Measurements from ENCODE around the gene VAV2.
"Not testable (repeated sequence)": the region's sequence is repeated elsewhere in the genome, so short reads cannot be mapped to it uniquely, and the experiment has no call there.

Gene VAV2

GRCh38 chr9:133996531-133997520 lies 4.7 kb upstream of the VAV2 start:
- DNase-seq (ENCODE audit: low read depth, low spot score) = no peak

GRCh38 chr9:133995012-133995896 lies 3.1 kb upstream of the VAV2 start:
- DNase-seq (ENCODE audit: low read depth, low spot score) = no peak

GRCh38 chr9:133994353-133995011 lies 2.4 kb upstream of the VAV2 start:
- DNase-seq (ENCODE audit: low read depth, low spot score) = peak; percentile 55

- DNase-seq (ENCODE audit: low read depth, low spot score) = no peak
Observed at GRCh38 chr9:133993635-133994253, 1.6 kb upstream of the VAV2 start.

- DNase-seq (ENCODE audit: low read depth, low spot score) = peak; percentile 35
Observed at GRCh38 chr9:133992780-133993634, 883 bp upstream of the VAV2 start.

GRCh38 chr9:133991214-133991921 lies 756 bp downstream of the VAV2 start:
- DNase-seq (ENCODE audit: low read depth, low spot score) = no peak

- DNase-seq (ENCODE audit: low read depth, low spot score) = no peak
Observed at GRCh38 chr9:133990366-133991213, 1.5 kb downstream of the VAV2 start.

- no peak for DNase-seq (ENCODE audit: low read depth, low spot score)
Observed at GRCh38 chr9:133989625-133990365, 2.3 kb downstream of the VAV2 start.

GRCh38 chr9:133988771-133989170 lies 3.4 kb downstream of the VAV2 start:
- DNase-seq (ENCODE audit: low read depth, low spot score) = not testable (repeated sequence)

GRCh38 chr9:133987946-133988665 lies 4.0 kb downstream of the VAV2 start:
- DNase-seq (ENCODE audit: low read depth, low spot score) = no peak

- no peak for DNase-seq (ENCODE audit: low read depth, low spot score)
Observed at GRCh38 chr9:133987446-133987788, 4.7 kb downstream of the VAV2 start.

- no peak for DNase-seq (ENCODE audit: low read depth, low spot score)
Observed at GRCh38 chr9:133986774-133987445, 5.2 kb downstream of the VAV2 start.

- DNase-seq (ENCODE audit: low read depth, low spot score) = no peak
Observed at GRCh38 chr9:133986061-133986460, 6.1 kb downstream of the VAV2 start.

GRCh38 chr9:133982971-133983720 lies 9.0 kb downstream of the VAV2 start:
- no peak for DNase-seq (ENCODE audit: low read depth, low spot score)

- DNase-seq (ENCODE audit: low read depth, low spot score) = no peak
Observed at GRCh38 chr9:133981958-133982681, 10.0 kb downstream of the VAV2 start.

- no peak for DNase-seq (ENCODE audit: low read depth, low spot score)
Observed at GRCh38 chr9:133981589-133981957, 10.6 kb downstream of the VAV2 start.
